Kidney tubule cell (primary cell): Measurements from ENCODE around the gene NUP210L.

Experiments used
- DNase-seq: peaks from one replicate; pipeline ENCODE4 v3.0.0-alpha.2; 2018; ENCODE audit warnings: low spot score

NUP210L gene

DNA sequence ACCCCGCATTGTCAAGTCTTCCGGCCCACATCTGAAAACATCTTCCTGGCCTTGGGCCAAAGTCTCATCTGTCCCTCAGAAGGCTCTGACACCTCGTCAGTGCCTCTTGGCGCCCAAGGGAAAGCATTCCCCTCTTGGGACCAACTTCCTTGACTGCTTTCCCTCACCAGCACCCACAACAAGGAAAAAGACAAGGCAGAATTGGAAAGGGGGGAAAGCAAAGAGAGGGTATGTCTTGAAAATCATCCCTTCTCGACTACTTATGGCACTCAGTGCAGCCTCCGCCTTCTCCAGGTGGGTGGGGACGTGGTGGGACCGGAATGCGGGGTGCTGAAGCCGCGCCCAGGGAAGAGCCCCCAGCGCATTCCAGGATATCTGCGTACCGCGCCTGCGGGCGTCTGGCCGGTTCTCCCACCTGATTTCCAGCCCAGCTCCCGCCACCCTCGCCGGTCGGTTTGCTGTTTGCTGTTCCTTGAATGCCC lies 191.0 kb downstream of the NUP210L start:
- DNase-seq = peak; percentile 82

DNA sequence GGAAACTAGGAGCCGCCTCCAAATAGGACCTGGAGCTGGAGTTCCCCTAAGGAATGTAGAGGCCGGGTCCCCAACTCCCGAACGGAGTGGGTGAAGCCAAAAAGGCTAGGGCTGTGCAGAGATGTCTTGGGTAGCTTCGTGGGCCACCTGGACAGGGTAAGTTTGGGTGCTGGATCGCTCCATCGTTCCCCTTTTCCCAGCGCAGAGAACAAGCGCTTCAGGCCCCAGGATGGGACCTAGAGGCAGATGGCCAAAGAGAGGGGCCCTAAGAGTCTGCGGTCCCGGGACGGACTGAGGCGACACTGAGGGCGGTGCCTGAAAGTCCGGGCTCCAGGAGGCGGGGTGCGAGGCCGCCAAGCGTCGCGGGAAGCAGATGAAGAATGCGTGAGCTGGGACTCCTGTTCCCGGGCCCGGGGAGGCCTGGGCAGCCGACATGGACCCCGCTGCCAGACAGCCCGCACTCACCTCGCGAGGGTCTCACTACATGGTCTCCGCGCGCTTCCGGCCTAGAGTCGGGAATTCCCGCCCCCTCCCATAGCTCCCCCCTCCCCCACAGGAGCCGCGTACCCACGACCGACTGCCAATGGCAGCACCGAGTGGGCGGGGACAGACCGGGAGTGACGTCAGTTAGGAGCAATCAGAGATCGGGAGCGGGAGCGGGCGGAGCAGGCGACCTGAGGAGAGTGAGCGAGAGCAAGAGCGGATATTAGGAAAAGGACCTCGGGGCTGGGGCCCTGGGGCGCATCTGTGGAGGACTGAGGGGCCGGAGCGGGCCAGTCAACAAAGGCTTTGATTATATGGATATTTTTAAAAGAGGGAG lies 191.6 kb downstream of the NUP210L start, which contains the start of gene SLC39A1:
SLC39A1 (minus strand) TSS at position 508 of the 820 bp plus-strand sequence. CDS start 822 bp downstream, outside the sequence.
- peak; percentile 97 for DNase-seq

DNA sequence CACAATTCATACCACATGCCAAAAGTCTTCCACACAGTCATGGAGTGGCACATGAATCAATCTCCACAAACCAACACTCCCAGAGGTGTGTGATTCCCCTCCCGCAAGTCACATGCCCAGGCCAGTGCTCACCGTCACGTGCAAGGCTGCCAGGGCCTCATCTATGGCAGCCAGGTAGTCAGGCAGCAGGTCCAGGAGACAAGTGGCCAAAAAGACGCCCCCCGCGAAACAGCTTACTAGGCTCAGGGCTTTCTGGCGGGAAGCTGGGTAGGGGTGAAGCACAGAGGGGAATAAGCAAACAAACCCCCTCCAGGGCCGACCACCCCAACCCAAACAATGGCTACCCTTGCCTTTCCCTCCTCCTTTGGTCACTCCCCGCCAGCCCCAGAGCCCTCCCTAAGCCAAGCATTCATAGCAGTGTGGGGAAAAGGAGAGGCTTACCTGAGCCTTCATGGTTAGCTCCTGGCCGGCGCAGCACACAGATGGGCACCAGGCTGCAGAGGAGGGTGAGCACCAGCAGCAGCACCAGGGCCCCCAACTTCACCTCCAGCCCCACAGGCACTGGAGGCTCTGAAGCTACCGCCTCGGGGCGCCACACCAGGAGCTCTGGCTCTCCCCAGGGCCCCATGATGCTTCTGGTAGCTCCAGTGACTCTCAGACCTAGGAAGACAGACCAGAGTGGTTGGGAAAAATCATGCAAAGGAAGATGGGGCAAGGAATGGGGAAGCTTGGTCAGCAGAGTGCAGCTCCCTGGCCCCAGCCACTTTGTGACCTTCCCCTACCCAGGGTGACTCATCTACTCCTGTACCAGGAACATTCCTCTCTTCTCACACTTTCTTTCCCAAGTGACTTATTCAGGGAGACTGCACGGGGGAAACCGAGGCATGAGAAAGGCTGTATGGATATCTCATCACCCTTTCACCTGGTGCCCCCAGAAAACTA lies 192.5 kb downstream of the NUP210L start:
- DNase-seq = peak; percentile 88

DNA sequence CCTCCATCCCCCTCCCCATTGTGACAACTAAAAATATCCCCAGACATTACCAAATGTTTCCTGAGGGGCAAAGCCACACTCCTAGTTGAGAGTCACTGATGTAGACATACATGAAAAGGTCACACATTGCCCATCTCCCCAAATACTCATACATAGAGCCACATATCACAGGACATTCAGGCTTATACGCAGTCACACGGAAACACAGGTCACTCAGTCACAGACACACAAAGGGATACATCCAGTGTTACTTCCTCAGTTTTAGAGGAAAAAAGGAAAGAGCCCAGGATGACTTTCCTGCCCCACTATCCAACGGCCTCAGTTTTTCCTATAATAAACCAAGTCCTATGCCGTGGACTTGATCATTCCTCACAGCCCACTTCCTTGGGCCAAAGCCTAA lies 193.5 kb downstream of the NUP210L start:
- no peak for DNase-seq

DNA sequence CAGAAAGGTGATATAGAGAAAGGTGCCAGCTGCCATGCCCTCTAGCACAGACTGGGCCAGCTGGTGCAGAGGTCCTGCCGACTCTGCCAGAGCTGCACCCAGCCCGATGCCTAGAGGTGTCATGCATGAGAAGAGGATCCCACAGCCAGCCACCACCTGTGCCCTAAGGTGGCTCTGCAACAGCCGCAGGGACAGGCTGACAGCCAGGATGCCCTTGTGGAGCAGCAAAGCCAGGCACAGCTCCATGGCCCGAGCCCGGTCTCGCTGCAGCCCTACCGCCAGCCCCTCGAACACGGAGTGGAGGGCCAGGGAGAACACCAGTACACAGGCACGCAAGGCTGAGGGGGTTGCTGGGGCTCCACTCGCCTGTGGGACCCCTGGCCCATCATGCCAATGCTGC lies 194.7 kb downstream of the NUP210L start:
- DNase-seq = no peak

DNA sequence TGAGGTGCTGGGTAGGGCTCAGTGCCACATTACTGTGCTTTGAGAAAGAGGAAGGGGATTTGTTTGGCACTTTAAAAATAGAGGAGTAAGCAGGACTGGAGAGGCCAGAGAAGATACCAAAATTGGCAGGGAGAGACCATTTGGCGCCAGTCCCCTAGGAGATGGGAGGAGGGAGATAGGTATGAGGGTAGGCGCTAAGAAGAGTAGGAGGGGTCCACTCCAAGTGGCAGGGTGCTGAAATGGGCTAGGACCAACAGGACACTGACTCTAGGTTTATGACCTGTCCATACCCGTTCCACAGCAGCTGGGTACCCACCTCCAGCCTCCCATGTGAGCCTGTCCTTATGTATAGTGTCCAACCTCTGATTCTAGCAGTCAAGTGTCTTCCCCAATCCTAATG lies 195.4 kb downstream of the NUP210L start:
- no peak for DNase-seq

DNA sequence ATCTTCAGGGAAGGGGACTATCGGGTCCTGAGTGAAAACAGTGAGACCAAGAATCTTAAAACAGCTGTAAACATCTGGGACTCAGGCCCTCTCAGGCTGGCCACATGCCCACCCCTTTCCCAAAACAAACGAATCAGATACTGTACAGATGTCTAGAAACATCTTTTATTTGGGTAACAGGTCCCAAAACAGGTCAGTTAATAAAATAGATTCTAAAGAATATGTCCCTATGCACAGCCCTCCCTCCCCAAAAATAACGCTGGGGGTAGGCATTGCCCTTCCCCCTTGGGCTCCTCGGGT lies 196.0 kb downstream of the NUP210L start:
- no peak for DNase-seq

DNA sequence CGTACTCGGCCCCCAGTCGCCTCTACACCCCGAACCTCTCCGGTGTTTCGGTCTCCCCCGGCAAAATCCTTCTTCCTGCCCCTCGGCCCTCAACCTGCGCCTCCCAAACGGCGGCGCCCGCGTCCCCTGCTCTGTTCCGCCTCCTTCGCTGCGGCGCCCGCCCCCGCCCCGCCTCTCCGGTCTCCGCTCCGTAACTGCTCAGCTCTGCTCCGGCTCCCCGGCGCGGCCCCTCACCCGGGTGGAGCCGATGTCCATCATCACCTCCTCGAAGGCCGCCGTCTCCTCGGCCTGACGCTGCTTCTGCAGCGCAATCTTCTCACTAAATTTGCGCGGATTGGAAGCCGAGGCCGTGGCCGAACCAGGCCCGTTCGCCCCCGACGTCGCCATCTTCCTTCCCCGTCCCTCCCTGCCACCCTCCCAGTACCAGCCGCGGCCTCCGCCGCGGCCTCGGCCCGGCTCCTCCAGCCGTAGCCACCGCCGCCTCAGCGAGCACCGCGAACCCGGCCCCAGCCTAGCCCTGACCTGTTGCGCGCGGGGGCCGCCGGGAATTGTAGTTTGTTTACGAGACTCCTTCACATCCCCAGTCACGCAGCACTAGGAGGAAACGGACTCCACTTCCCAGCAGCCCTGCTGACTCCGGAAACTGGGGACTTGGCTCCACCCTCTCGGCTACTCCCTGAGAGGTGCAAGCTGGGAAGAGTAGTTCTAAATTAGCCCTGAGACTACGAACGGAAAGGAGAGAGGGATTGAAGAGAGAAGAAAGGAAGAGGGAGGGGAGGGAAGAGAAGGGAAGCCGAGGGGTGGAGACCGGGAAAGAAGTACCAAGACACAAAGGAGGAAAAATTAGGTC lies 196.5 kb downstream of the NUP210L start, which contains the start of gene CRTC2:
CRTC2 (minus strand) TSS at position 502 of the 850 bp plus-strand sequence; CDS start at position 387, 115 bp downstream.
- peak; percentile 99 for DNase-seq

DNA sequence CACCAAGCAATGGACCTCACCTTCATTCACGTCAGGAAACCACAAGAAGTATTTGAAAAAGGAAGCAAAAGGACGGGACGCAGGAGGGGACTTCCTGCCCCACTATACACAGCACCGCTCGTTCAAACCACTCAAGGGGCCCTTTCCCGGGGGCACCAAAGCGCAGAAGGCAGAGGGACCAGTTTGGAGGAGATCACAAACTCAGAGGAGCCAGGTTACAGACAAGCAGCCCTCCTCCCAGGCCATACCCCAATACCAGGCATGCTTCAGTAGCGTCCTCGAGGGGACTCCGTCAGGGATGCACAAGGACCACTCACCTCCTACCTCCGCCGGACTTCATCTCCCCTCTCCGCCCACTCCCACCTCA lies 197.1 kb downstream of the NUP210L start:
- DNase-seq = peak; percentile 56

DNA sequence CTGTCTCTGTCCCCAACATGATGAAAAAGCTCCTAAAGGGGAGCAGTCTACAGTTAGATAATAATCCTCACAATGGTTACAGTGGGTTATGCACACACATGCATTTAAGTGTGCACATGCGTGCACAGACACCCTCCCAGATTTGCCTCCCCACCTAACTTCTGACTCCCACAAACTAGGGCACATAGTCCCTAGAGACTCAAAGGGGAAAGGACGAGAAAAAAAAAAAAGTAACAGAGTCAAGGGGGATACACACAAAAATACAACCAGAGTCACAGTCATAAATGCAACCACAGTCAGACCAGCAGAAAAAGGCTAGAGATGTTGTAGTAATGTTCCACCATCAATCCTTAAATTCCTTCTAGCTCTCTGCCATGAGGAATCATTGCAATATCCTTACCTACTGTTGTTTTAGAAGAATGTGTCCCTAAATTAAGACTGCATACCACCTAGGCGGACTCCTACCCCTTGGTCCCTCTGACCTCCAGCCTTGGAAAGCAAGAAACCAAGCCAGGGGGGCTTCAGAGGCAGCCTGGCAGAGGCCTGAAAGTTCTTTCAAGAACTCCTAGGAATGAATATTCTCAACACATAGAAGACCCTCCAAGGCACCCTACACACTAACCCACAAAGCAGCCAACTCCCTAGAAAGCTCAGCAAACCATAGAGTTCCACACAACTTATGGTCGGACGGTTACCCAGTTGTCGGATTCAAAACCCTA lies 197.7 kb downstream of the NUP210L start:
- no peak for DNase-seq

DNA sequence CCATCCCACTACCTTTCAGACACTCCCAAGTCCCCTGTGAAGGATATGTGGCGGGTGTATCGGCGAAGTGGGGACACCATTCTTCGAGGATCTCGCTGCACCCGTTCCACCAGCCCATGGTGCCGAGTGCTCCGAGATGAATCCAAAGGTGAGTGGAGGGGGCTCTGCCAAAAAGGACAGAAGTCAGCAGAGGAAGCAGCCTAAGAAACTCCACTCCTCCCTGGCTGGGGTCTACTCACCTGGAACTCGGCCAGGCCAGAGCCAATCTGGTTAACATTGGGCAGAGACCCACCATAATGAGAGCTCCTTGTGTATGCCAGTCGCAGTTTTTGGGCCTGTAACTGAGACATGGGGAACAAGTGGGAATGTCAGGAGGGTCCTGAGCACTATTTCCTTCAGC lies 200.0 kb downstream of the NUP210L start:
- DNase-seq = no peak

DNA sequence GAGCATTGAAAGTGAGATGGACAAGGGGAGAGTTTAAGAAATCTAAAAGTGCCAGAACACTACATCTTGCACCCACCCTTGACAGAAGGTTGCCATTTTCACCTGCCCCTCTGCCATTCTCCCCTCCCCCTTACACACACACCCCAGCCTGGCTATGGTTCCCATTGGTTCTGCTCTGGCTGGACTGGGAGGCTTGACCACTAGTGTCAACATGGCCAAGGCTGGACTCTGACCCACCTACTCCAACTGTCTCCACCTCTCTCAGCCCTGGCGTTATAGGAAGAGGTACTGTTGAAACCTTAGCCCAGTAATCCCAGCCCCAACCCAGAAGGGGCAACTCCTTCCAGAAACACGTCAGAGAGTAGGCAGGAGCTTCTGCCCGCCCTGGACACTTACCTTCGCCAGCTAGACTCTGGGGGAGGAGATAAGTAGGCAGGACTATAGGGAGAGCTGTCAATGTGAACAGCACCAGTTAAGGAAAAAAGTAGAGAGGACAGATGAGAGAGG lies 201.0 kb downstream of the NUP210L start:
- DNase-seq = no peak

DNA sequence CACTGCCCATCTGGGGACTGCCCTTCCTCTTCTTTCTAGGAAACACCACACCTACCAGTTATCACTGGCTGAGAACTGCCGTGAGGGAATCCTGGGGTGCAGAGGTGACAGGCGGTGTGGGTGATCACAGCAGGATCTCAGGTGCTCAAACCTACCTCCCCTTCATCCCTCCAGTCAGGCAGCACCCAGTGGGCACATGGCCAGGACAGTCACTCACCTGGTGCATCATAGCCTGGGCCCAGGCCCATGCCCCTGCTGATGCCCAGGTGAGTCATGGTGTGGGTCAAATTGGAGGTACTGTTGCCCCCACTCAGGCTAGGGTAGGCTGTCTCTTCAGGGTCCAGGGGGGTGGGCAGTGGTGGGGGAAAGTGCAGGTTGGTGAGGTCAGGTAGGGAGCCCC lies 203.1 kb downstream of the NUP210L start:
- peak; percentile 45 for DNase-seq

DNA sequence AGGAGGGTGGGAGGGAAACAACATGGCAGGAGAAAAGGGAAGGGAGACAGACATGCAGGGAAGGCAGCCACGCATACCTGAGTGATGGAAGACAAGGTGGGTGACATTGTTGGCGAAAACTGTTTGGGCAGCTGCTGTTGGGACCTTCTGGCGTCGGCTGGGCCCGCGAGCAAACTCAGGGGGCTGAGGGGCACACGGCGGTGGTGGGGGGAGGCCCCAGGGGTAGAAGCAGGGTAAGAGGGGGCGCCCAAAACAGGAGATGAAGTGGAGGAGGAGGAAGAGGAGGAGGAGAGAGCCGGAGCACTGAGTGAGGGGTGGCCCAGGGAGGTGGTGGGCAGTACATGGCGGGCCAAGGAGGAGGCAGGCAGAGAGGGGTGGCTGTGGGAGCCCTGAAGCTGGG lies 203.7 kb downstream of the NUP210L start:
- no peak for DNase-seq

DNA sequence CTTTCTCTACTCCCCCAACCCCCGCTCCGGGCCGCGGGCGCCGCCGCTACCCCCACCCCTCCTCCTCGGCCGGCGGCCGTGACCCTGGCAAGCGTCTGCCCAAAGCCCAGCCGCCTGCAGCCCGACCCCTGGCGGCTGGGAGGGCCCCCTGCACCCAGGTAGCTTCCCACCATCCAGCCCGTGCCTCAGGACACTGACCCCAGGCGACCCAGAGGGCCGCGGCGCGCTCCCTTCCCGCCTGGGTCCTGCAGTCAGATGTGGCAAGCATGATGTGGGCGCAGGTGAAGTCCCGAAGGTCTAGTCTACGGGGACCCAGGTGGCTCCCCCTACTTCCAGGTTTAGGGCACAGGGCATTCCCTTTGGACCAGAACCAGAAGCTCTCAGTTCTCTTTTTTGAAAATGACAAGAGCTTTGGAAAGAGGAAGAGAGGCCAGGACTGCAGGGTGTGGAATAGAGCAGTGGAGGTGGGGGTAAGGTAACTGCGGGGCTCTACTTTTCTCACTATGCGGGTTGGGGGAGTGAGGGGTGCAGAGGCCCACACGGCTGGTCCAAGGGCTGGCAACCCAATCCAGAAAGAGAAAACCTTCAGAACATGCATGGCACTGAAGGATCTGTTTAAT lies 208.1 kb downstream of the NUP210L start, which contains the start of gene DENND4B:
DENND4B (minus strand) TSS at position 97 of the 620 bp plus-strand sequence. CDS start 2,344 bp downstream, outside the sequence.
- DNase-seq = peak; percentile 84

DNA sequence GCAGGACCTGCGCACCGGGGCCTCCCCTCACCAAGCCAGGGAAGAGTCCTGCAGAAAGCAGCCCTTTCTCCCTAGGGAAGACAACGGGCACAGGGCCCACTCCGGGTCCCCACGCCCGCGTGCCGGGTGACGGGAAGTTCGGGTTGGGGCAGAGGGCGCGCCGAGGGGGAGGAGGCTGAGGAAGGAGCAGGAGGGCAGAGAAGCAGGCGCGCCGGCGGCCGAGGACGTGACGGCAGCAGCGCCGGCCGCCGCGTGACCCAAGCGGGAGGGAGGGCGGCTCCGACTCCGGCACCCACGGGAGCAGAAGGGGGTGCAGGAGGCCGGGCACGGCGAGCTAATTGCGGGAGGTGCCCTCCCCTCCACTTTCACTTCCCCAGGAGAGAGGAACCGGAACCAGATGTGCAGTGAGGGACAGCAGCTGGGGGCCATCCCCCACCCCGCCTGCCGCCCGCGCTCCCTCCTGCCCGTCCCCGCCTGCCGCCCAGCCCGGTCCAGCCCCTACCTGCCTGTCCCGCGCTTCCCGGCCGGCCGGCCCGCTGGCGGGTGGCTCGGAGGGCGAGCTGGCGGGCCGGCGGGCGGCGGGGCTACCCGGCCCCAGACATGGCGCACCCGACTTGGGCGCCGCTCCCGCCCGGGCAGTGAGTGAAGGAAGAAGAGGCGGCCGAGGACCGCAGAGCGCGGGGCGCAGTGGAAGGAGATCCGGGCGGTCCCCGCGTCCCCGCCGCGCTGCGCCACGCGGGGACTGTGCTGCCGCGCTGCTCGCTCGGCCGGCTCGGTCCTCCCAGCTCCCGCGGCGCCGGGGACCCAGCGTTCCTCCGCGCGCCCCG lies 208.9 kb downstream of the NUP210L start:
- DNase-seq = peak; percentile 78

DNA sequence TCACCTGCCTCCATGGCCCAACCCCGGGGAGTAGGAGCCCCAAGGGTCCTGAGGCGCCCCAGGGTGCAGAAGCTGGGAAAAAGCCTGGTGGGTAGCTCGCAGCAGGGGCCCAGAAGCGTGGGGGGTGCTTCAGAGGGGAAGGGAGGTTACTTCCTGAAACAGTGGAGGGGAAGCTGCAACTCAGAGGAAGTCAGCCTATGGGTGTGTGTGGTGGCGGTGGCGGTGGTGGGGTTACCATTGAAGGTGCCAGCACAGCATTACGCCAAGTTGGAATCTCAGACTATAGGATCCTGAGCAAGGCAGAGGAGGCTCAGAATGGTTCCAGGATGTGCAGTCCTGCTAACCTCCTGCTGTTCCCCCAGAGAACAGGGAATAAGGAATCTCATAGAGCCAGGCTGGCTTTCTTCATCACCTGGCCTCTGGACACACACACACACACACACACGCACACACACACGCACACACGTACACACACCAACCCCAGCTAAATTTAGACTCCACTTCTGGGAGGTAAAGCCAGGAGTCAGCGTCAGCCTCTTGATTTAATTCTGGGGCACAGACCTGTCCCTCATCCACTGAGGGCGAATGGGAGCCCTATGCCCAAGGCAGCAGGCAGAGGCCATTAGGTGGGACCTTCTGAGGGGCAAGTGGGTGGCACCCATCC lies 209.6 kb downstream of the NUP210L start:
- DNase-seq = no peak

DNA sequence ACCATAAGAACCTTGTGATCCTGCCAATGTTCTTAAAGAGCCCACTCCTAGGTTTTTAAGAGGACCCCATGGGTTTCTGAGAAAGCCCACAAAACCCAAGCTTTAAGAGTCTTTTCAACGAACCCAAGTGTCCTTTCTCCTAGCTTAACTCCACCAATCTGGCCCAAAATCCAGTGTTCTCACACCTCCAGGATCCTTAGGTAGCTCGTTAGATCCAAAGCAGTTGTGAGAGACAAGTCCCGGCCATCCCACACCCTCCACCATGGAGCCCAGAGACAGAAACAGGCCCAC lies 210.1 kb downstream of the NUP210L start:
- no peak for DNase-seq
